HepG2 (cell line): ENCODE measurements around the gene CHMP5. TPM values are rescaled to one million over a fixed set of nuclear protein-coding genes. Genes with fewer than 3 reads are reported as not detected.

Experiments
- ATAC-seq: fragments of 200-7000 bp; cut with Tn5 transposase; 3 replicates; pipeline ENCODE4 v1.9.1; 2020; ENCODE audit warnings: mild to moderate bottlenecking, moderate library complexity
- BruUV-seq: library from RNA; stranded (reverse); fragments of 400-500 nt; replicated peaks from 2 replicates; lab custom pipeline; 2021; lab: Mats Ljungman, UMichigan
- CTCF ChIA-PET: fragments of 300-600 bp; formaldehyde crosslinking; extraction: SDS; loops from one replicate; lab custom pipeline; 2021; ENCODE audit warnings: low total read pairs, inconsistent platforms, low intra/inter-chr PET ratio; lab: Yijun Ruan, JAX
- POLR2A ChIA-PET: fragments of 350-600 bp; sonication (Branson Sonifier 250); formaldehyde crosslinking; loops from one replicate; lab custom pipeline; 2020; ENCODE audit warnings: antibody characterized with exemption, inconsistent platforms; lab: Yijun Ruan, JAX
- DNase-seq: peaks from one replicate; pipeline ENCODE4 v3.0.0-alpha.2; 2015; ENCODE audit warnings: low spot score
- FAIRE-seq: peaks from 3 replicates; lab custom pipeline; 2011; peaks lifted over from hg19 to GRCh38; lab: Jason Lieb, UNC
- H2AFZ ChIP-seq: one replicate; pipeline ENCODE4 v1.6.1; 2011; ENCODE audit warnings: low read length, inconsistent platforms
- H3K27ac ChIP-seq: fragments of 300-600 bp; 3 replicates; pipeline ENCODE4 v1.8.0; 2011; ENCODE audit warnings: mixed run types, mild to moderate bottlenecking, mixed read lengths, low read length, inconsistent platforms; ENCODE audit not compliant: insufficient read depth; ENCODE audit errors: extremely low read length
- H3K27me3 ChIP-seq, 2 experiments: fragments of 200-600 bp in 1 of 2; 2 replicates in 1 of 2; 3 replicates in 1 of 2; pipeline versions ENCODE4 v1.6.0 to v1.8.0; 2011; ENCODE audit warnings: low read length in 2 of 2, mild to moderate bottlenecking in 2 of 2, moderate library complexity in 2 of 2, inconsistent platforms in 1 of 2; ENCODE audit not compliant: insufficient read depth in 2 of 2, control insufficient read depth in 1 of 2
- H3K36me3 ChIP-seq, 2 experiments: fragments of 200-600 bp in 1 of 2; replicated peaks in 1 of 2; 2 replicates in 1 of 2; 3 replicates in 1 of 2; pipeline versions ENCODE4 v1.5.1 to v1.8.0; 2011; ENCODE audit warnings: low read length in 2 of 2, inconsistent platforms in 1 of 2; ENCODE audit not compliant: insufficient read depth in 2 of 2, control insufficient read depth in 1 of 2
- H3K4me1 ChIP-seq: 2 replicates; pipeline ENCODE4 v1.5.1; 2012; ENCODE audit warnings: low read length, inconsistent platforms; ENCODE audit not compliant: insufficient read depth
- H3K4me2 ChIP-seq: 2 replicates; pipeline ENCODE4 v1.6.0; 2011; ENCODE audit warnings: low read depth, low read length, inconsistent platforms
- H3K4me3 ChIP-seq, 3 experiments: fragments of 200-600 bp in 1 of 3; sonication (generic), shearing (Covaris generic) in 1 of 3; replicated peaks in 1 of 3; 2 replicates each; pipeline ENCODE4 v1.5.1; 2011 to 2016; ENCODE audit warnings: low read length in 3 of 3, inconsistent platforms in 2 of 3, low read depth in 2 of 3, mild to moderate bottlenecking in 2 of 3, control low read depth in 1 of 3, mixed read lengths in 1 of 3; ENCODE audit not compliant: insufficient read depth in 1 of 3
- H3K79me2 ChIP-seq: one replicate; pipeline ENCODE4 v1.6.1; 2011; ENCODE audit warnings: low read length, inconsistent platforms; ENCODE audit not compliant: insufficient read depth
- H3K9ac ChIP-seq: 2 replicates; pipeline ENCODE4 v1.6.0; 2011; ENCODE audit warnings: mild to moderate bottlenecking, low read depth, low read length, inconsistent platforms; ENCODE audit not compliant: insufficient read depth
- H3K9me3 ChIP-seq: 2 replicates; pipeline ENCODE4 v1.5.1; 2012; ENCODE audit warnings: mild to moderate bottlenecking, low read length
- H4K20me1 ChIP-seq: 2 replicates; pipeline ENCODE4 v1.6.0; 2011; ENCODE audit warnings: inconsistent platforms, mild to moderate bottlenecking, low read length, moderate library complexity; ENCODE audit not compliant: insufficient read depth
- GLI4 ChIP-seq: sonication (generic); formaldehyde crosslinking; IDR thresholded peaks from 2 replicates; pipeline ENCODE4 v1.5.1; 2020; ENCODE audit warnings: missing genetic modification reagents, mild to moderate bottlenecking, moderate library complexity, borderline replicate concordance
- MED13 ChIP-seq: sonication (generic); formaldehyde crosslinking; IDR thresholded peaks from 2 replicates; pipeline ENCODE4 v1.5.0; 2020; ENCODE audit warnings: missing genetic modification reagents
- NFE2L2 ChIP-seq: fragments of 150-350 bp; IDR thresholded peaks from 2 replicates; pipeline ENCODE4 v1.6.1; 2014; ENCODE audit warnings: low read length
- WIZ ChIP-seq: sonication (generic); formaldehyde crosslinking; IDR thresholded peaks from 2 replicates; pipeline ENCODE4 v1.5.1; 2020; ENCODE audit warnings: mild to moderate bottlenecking, missing genetic modification reagents
- ZNF546 ChIP-seq: sonication (generic); formaldehyde crosslinking; conservative IDR thresholded peaks from 2 replicates; pipeline ENCODE4 v1.8.1; 2023; ENCODE audit warnings: mild to moderate bottlenecking, missing genetic modification reagents
- ZNF552 ChIP-seq: sonication (generic); formaldehyde crosslinking; IDR thresholded peaks from 2 replicates; pipeline ENCODE4 v1.9.0; 2022; ENCODE audit warnings: missing genetic modification reagents, mild to moderate bottlenecking, borderline replicate concordance
- ZNF747 ChIP-seq: sonication (generic); formaldehyde crosslinking; IDR thresholded peaks from 2 replicates; pipeline ENCODE4 v1.8.1; 2023; ENCODE audit warnings: missing genetic modification reagents, mild to moderate bottlenecking, borderline replicate concordance
- WGBS: methylation state at CpG from one replicate; pipeline ENCODE4 v1.1.6; 2017; ENCODE audit warnings: low lambda C conversion rate; 5-methylcytosine and 5-hydroxymethylcytosine counted together
- in situ Hi-C: cut with HindIII; loops from 2 replicates; pipeline ENCODE4 v1.10.0; 2017; ENCODE audit warnings: low pct_unique_long_range_greater_than_20kb; ENCODE audit not compliant: extremely low pct_ligation_motif_present
- intact Hi-C: fragments of 100-400 bp; cut with micrococcal nuclease; formaldehyde crosslinking; loops from one replicate; pipeline ENCODE4 v1.10.0; 2022; ENCODE audit not compliant: unreplicated experiment
- polyA plus RNA-seq, 8 experiments: library from polyadenylated mRNA; depleted of rRNA in 3 of 8; stranded (reverse) in 7 of 8; unstranded in 1 of 8; fragments of >200 nt; fragmentation: Illumina TruSeq in 4 of 8; extraction: Trizol in 4 of 8; gene quantifications; 2 replicates each; pipeline versions ENCODE4 v1.2.1 to v1.2.3, GENCODE V29; 2011 to 2016; ENCODE audit warnings: low read depth in 4 of 8, missing spikeins in 1 of 8, mixed read lengths in 1 of 8; ENCODE audit not compliant: insufficient read depth in 1 of 8
- total RNA-seq, 5 experiments: library from RNA; depleted of rRNA; stranded (reverse); fragments of >200 nt; fragmentation: Illumina TruSeq; extraction: Trizol; gene quantifications; 2 replicates each; pipeline ENCODE4 v1.2.3, GENCODE V29; 2016; ENCODE audit warnings: low read depth in 1 of 5
- TF ChIP-seq, protein P1 (sequence below): sonication (generic); formaldehyde crosslinking; IDR thresholded peaks from 2 replicates; pipeline ENCODE4 v1.4.0; 2020; ENCODE audit warnings: missing genetic modification reagents
- TF ChIP-seq, protein P2 (sequence below): sonication (generic); formaldehyde crosslinking; IDR thresholded peaks from 2 replicates; pipeline ENCODE4 v1.8.0; 2022; ENCODE audit warnings: mild to moderate bottlenecking, missing genetic modification reagents, borderline replicate concordance
- TF ChIP-seq, protein P3 (sequence below): sonication (generic); formaldehyde crosslinking; IDR thresholded peaks from 2 replicates; pipeline ENCODE4 v1.5.1; 2020; ENCODE audit warnings: missing genetic modification reagents, mild to moderate bottlenecking, borderline replicate concordance
- TF ChIP-seq, protein P4 (sequence below): sonication (generic); formaldehyde crosslinking; IDR thresholded peaks from 2 replicates; pipeline ENCODE4 v1.4.0; 2020; ENCODE audit warnings: missing genetic modification reagents

Gene CHMP5
- total and polyA plus RNA-seq, 2 of the 13 experiments (the other 11 are each of a cell fraction or from before 2014, with no cell fraction given): 46.0 to 57.3 TPM

DNA sequence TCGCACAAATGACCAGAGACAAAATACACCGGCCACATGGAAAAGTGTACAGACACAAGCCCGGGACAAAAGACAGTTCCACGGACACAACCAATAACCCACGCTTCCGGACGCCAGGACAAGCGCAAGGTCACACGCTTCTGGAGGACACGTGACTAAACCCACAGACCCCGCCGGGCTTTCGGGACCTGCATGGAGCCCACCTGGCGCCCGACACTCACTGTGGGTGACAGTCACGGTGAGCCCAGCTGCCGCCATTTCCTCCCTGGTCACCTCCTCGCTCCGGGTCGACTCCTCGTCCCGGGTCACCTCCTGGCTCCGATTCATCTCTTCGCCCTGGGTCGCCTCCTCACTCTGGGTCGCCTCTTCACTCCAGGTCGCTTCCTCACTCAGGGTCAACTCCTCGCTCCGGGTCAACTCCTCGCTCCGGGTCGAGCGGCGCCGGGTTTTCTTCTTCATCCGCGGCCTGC, 811 bp upstream of the CHMP5 start (continued):
- TF ChIP-seq, protein P1, sequence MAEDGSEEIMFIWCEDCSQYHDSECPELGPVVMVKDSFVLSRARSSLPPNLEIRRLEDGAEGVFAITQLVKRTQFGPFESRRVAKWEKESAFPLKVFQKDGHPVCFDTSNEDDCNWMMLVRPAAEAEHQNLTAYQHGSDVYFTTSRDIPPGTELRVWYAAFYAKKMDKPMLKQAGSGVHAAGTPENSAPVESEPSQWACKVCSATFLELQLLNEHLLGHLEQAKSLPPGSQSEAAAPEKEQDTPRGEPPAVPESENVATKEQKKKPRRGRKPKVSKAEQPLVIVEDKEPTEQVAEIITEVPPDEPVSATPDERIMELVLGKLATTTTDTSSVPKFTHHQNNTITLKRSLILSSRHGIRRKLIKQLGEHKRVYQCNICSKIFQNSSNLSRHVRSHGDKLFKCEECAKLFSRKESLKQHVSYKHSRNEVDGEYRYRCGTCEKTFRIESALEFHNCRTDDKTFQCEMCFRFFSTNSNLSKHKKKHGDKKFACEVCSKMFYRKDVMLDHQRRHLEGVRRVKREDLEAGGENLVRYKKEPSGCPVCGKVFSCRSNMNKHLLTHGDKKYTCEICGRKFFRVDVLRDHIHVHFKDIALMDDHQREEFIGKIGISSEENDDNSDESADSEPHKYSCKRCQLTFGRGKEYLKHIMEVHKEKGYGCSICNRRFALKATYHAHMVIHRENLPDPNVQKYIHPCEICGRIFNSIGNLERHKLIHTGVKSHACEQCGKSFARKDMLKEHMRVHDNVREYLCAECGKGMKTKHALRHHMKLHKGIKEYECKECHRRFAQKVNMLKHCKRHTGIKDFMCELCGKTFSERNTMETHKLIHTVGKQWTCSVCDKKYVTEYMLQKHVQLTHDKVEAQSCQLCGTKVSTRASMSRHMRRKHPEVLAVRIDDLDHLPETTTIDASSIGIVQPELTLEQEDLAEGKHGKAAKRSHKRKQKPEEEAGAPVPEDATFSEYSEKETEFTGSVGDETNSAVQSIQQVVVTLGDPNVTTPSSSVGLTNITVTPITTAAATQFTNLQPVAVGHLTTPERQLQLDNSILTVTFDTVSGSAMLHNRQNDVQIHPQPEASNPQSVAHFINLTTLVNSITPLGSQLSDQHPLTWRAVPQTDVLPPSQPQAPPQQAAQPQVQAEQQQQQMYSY (CRISPR knock-in tag): peak; percentile 88; the same call in 1 of the 2 replicates

DNA sequence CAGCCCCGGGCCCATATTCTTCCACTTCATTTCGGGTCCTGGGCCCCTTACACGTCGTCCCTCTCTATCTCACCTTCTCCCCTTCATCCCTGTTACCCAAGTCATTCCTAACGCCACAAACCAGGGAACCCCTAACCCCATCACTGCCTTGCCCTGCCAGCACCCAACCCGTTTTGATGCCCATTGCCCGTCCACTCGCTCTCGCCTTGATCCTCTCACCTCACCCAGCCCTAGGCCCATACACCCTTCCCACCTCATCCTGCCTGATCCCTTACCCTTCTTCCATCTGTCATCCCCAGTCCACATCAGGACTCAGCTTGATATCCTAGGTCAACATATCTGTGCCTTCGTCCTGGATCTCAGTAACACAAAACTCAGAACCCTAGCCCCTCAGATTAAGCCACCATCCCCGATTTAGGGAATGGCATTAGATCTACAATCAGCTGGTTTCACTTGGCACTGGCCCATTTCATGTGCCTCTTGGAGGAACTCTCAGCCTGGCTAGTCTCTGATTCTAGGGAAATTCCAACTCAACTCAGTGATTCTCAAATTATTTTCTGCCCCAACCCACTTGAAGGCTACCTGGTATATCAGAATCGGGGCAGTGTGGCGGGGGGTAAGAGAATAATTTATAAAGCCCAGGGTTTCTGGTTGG, 489 bp downstream of the CHMP5 start:
- Histone ChIP-seq H3K27ac (peak overlapping the region; percentile 37), H3K27me3 (no peaks in the 10 kb centered on the region; a peak in 1 of 5 replicates), H4K20me1 (no peaks in the 10 kb centered on the region), H3K4me1 (peaks cover 30% of the 10 kb centered on the region), H3K9me3 (no peaks in the 10 kb centered on the region), H3K4me3 (peak overlapping the region; percentile 82 to 93 (median 82)), H3K9ac (peak overlapping the region; percentile 91), H3K4me2 (peak overlapping the region; percentile 95), H3K36me3 (peaks cover 4 to 40% of the 10 kb centered on the region in 2 experiments), H2AFZ (no peak overlapping the region), H3K79me2 (peaks cover 37% of the 10 kb centered on the region)
- no peak for FAIRE-seq
- in situ Hi-C loops (no loop called here), intact Hi-C loops (no loop called here)
- BruUV-seq: TSS peak; percentile 56
- POLR2A ChIA-PET: interaction anchor here (1.7 kb wide), 1 partner anchor 21 kb away, joined by 5 read pairs; no protein-coding TSS in a partner anchor
- CTCF ChIA-PET: interaction anchor here (1.3 kb wide), 1 partner anchor 36 kb away, joined by 4 read pairs; no protein-coding TSS in a partner anchor
- peak; percentile 6 for ATAC-seq
- DNase-seq: no peak
- 6% methylated on average over 13 of the region's 13 CpGs for WGBS
- TF ChIP-seq ZNF546 (CRISPR knock-in tag) (0 out of 2 replicates have a peak, but pooled peaks have one; percentile 11), ZNF552 (CRISPR knock-in tag) (no peak), GLI4 (CRISPR knock-in tag) (no peak), WIZ (CRISPR knock-in tag) (no peak), MED13 (CRISPR knock-in tag) (no peak), ZNF747 (no peak), NFE2L2 (no peak)
- TF ChIP-seq, protein P2, sequence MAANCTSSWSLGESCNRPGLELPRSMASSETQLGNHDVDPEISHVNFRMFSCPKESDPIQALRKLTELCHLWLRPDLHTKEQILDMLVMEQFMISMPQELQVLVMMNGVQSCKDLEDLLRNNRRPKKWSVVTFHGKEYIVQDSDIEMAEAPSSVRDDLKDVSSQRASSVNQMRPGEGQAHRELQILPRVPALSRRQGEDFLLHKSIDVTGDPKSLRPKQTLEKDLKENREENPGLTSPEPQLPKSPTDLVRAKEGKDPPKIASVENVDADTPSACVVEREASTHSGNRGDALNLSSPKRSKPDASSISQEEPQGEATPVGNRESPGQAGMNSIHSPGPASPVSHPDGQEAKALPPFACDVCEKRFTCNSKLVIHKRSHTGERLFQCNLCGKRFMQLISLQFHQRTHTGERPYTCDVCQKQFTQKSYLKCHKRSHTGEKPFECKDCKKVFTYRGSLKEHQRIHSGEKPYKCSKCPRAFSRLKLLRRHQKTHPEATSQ (CRISPR knock-in tag): 0 out of 2 replicates have a peak, but pooled peaks have one; percentile 5
- TF ChIP-seq, protein P3, sequence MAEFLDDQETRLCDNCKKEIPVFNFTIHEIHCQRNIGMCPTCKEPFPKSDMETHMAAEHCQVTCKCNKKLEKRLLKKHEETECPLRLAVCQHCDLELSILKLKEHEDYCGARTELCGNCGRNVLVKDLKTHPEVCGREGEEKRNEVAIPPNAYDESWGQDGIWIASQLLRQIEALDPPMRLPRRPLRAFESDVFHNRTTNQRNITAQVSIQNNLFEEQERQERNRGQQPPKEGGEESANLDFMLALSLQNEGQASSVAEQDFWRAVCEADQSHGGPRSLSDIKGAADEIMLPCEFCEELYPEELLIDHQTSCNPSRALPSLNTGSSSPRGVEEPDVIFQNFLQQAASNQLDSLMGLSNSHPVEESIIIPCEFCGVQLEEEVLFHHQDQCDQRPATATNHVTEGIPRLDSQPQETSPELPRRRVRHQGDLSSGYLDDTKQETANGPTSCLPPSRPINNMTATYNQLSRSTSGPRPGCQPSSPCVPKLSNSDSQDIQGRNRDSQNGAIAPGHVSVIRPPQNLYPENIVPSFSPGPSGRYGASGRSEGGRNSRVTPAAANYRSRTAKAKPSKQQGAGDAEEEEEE (CRISPR knock-in tag): 0 out of 2 replicates have a peak, but pooled peaks have one; percentile 40
- TF ChIP-seq, protein P4, sequence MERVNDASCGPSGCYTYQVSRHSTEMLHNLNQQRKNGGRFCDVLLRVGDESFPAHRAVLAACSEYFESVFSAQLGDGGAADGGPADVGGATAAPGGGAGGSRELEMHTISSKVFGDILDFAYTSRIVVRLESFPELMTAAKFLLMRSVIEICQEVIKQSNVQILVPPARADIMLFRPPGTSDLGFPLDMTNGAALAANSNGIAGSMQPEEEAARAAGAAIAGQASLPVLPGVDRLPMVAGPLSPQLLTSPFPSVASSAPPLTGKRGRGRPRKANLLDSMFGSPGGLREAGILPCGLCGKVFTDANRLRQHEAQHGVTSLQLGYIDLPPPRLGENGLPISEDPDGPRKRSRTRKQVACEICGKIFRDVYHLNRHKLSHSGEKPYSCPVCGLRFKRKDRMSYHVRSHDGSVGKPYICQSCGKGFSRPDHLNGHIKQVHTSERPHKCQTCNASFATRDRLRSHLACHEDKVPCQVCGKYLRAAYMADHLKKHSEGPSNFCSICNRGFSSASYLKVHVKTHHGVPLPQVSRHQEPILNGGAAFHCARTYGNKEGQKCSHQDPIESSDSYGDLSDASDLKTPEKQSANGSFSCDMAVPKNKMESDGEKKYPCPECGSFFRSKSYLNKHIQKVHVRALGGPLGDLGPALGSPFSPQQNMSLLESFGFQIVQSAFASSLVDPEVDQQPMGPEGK (CRISPR knock-in tag): no peak
